BLaER1 (cell line): Measurements from ENCODE around the gene POMGNT2.

Experiments
- H3K27ac ChIP-seq: shearing (Covaris generic); formaldehyde crosslinking; 2 replicates; pipeline ENCODE4 v1.8.1; 2022
- H3K27me3 ChIP-seq: shearing (Covaris generic); formaldehyde crosslinking; 2 replicates; pipeline ENCODE4 v1.8.1; 2022
- H3K36me3 ChIP-seq: shearing (Covaris generic); formaldehyde crosslinking; 2 replicates; pipeline ENCODE4 v1.8.1; 2022
- H3K4me1 ChIP-seq: shearing (Covaris generic); formaldehyde crosslinking; 2 replicates; pipeline ENCODE4 v1.8.1; 2022
- H3K4me2 ChIP-seq: shearing (Covaris generic); formaldehyde crosslinking; 2 replicates; pipeline ENCODE4 v1.8.1; 2022
- H3K4me3 ChIP-seq: shearing (Covaris generic); formaldehyde crosslinking; 2 replicates; pipeline ENCODE4 v1.8.1; 2022
- H3K9ac ChIP-seq: shearing (Covaris generic); formaldehyde crosslinking; 2 replicates; pipeline ENCODE4 v1.8.1; 2022
- H3K9me3 ChIP-seq: shearing (Covaris generic); formaldehyde crosslinking; 2 replicates; pipeline ENCODE4 v1.8.1; 2022
- H4K20me1 ChIP-seq: shearing (Covaris generic); formaldehyde crosslinking; 2 replicates; pipeline ENCODE4 v1.8.1; 2022
- Cebpa-rat ChIP-seq: shearing (Covaris generic); IDR thresholded peaks from 2 replicates; pipeline ENCODE4 v1.8.1; 2022

The POMGNT2 gene

DNA sequence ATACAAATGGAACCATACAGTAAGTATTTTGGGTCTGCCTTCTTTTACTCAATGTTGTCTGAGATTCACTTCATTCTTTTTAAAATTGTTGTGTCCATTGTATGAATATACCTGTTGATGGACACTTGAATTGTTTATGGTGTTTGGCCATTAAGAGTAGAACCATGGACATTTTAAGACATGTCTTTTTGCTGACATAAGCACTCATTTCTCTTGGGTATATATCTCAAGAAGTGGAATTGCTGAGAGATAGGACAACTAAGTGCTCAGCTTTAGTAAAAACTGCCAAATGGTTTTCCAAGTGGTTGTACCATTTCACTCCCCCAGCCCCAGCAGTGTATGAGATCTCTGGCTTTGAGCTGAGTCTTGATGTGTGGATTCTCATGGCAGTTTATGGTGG is 28.2 kb downstream of the POMGNT2 start:
- Histone ChIP-seq H3K27ac (no peak overlapping the region), H4K20me1 (no peaks in the 10 kb centered on the region), H3K36me3 (peaks cover 56% of the 10 kb centered on the region), H3K27me3 (no peaks in the 10 kb centered on the region), H3K4me3 (no peak overlapping the region), H3K4me1 (no peaks in the 10 kb centered on the region), H3K4me2 (no peak overlapping the region), H3K9ac (no peak overlapping the region), H3K9me3 (no peaks in the 10 kb centered on the region; the same call in 1 of the 2 replicates)
- TF ChIP-seq Cebpa-rat, result no peak

DNA sequence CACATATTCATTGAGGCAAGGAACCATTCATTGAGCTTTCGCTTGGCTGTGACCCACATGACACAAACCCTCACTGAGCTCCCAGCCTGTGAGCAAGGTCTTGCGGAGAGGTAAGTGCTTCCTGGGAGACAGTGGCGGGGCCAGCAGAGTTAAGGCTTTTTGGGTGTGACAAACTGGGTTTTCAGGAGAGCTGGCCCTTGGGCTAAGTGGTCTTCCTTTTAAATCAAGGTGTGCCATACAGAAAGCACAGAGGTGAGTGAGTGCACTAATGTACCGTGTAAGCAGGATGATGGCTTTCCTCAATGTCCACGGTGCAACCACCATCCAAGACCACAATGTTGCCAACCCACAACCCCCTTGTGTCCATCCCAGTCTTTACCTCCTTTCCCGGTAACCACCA is 28.6 kb downstream of the POMGNT2 start:
- Histone ChIP-seq H3K9ac (no peak overlapping the region), H3K4me1 (no peaks in the 10 kb centered on the region), H3K36me3 (peaks cover 53% of the 10 kb centered on the region), H3K27me3 (no peaks in the 10 kb centered on the region), H3K27ac (no peak overlapping the region), H3K4me2 (no peak overlapping the region), H3K9me3 (no peaks in the 10 kb centered on the region; the same call in 1 of the 2 replicates), H4K20me1 (no peaks in the 10 kb centered on the region), H3K4me3 (no peak overlapping the region)
- no peak for TF ChIP-seq Cebpa-rat

DNA sequence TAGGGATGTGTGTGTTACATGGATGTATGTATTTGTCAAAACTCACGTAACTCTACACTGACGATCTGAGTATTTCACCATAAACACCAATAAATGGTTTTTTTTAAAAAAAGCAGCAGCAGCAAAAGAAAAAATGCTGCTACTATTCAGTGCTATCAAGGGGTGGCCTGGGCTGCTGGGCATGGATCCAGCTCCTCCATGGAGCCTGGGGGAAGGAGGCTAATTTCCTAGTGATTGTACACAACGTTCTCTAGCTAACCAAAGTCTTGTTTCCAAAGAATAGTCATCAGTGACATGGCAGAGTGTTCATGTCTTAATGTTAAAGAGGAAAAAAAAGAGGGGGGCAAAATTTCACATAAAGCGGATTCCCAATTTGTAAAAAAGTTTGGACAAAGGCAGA is 29.0 kb downstream of the POMGNT2 start:
- H3K36me3 ChIP-seq, result peaks cover 49% of the 10 kb centered on the region
- no peak overlapping the region for H3K4me2 ChIP-seq
- no peak for TF ChIP-seq Cebpa-rat
- no peaks in the 10 kb centered on the region for H4K20me1 ChIP-seq
- no peak overlapping the region for H3K4me3 ChIP-seq
- H3K4me1 ChIP-seq, result no peaks in the 10 kb centered on the region
- no peaks in the 10 kb centered on the region; the same call in 1 of the 2 replicates for H3K9me3 ChIP-seq
- H3K27me3 ChIP-seq, result no peaks in the 10 kb centered on the region
- no peak overlapping the region for H3K27ac ChIP-seq
- no peak overlapping the region for H3K9ac ChIP-seq

DNA sequence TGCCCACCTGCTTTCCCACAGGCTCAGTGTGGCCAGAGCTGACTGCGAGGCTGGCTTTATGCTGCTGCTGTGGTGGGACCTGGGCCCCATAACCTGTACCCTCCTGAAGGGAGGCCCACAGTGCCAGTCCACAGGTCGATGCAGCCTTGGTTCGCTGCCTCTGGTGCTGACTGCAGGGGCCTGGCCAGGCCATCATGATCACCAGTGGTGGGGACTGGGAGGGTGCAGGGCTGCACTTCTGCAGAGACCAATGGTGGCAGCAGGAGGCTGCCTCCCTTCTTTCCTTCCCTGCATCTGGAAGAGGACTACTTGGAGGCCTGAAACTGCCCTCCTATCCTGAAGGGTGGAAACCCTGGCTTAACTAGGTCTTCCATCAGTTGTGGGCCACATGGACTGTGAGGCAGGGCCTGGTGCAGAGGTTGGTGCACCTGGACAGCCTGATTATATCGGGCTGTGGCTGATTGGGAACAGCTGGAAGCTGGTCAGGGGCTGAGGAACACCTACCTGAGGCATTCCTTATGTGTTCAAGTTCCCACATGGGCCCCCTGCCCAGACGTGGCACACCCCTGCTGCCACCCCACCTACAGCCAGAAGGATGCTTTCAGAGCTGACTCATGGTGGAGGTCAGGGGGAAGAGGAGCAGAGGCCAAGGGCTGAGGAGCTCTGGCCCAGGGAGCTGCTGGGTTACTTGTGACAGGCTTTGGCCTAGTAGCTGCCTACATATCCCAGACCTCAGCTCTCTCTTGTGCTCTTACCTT is 29.8 kb downstream of the POMGNT2 start:
- Histone ChIP-seq H3K27me3 (no peaks in the 10 kb centered on the region), H3K27ac (no peak overlapping the region), H3K4me3 (no peak overlapping the region), H3K4me2 (no peak overlapping the region), H3K9me3 (peaks cover 3% of the 10 kb centered on the region; the same call in 1 of the 2 replicates), H3K4me1 (no peaks in the 10 kb centered on the region), H3K36me3 (peaks cover 41% of the 10 kb centered on the region), H4K20me1 (no peaks in the 10 kb centered on the region), H3K9ac (no peak overlapping the region)
- TF ChIP-seq Cebpa-rat, result no peak

DNA sequence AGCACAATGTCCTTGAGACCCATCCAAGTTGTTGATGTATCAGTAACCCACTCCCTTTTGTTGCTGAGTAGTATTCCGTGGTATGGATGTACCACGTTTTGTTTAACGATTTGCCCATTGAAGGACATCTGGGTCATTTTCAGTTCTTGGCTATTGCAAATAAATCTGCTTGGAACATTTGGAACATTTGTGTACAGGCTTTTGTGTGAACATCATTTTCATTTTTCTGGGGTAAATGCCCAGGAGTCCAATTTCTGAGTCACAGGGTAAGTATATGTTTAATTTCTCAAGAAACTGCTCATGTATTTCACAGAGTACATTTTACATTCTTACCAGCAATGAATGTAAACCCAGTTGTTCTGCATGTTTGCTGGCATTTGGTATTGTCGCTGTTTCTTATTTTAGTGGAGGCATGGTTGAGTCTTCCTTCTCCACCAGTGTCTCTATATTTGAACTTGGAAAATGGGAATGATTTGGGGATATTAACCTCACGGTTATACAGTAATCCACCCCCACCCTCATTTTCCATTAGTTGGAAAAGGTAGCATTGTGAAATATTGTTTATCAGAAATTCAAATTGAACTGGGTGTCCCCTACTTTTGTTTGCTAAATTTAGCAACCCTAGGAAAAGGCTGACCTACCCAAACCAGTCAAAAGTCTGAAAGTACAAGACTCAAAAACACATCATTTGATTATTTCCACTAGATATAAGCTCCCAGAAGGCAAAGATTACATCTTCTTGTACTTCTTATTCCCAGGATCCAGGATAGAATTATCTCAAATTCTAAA is 30.8 kb downstream of the POMGNT2 start:
- Histone ChIP-seq H4K20me1 (no peaks in the 10 kb centered on the region), H3K27me3 (no peaks in the 10 kb centered on the region), H3K4me2 (no peak overlapping the region), H3K9me3 (0 out of 2 replicates have a peak, but pooled peaks cover 4% of the 10 kb centered on the region), H3K27ac (no peak overlapping the region), H3K4me1 (no peaks in the 10 kb centered on the region), H3K36me3 (peaks cover 32% of the 10 kb centered on the region), H3K9ac (no peak overlapping the region), H3K4me3 (no peak overlapping the region)
- TF ChIP-seq Cebpa-rat, result no peak

DNA sequence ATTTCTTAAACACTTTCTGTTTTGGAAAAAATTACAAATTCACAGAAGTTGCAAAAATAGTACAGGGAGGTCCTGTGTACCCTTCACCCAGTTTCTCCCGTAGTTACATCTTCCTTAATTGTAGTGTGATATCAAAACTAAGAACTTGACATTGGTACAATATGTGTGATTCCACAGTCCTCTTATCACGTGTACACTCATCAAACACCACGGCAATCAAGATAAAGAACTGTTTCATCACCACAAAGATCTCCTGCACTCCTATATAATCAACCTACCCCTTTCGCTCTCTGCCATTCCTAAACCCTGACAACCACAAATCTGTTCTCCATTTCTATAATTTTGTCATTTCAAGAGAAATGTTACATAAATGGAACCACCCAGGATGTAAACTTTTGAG is 31.4 kb downstream of the POMGNT2 start:
- Histone ChIP-seq H3K36me3 (peaks cover 25% of the 10 kb centered on the region), H4K20me1 (no peaks in the 10 kb centered on the region), H3K9me3 (0 out of 2 replicates have a peak, but pooled peaks cover 4% of the 10 kb centered on the region), H3K9ac (no peak overlapping the region), H3K4me1 (no peaks in the 10 kb centered on the region), H3K27me3 (no peaks in the 10 kb centered on the region), H3K27ac (no peak overlapping the region), H3K4me2 (no peak overlapping the region), H3K4me3 (no peak overlapping the region)
- TF ChIP-seq Cebpa-rat, result no peak

DNA sequence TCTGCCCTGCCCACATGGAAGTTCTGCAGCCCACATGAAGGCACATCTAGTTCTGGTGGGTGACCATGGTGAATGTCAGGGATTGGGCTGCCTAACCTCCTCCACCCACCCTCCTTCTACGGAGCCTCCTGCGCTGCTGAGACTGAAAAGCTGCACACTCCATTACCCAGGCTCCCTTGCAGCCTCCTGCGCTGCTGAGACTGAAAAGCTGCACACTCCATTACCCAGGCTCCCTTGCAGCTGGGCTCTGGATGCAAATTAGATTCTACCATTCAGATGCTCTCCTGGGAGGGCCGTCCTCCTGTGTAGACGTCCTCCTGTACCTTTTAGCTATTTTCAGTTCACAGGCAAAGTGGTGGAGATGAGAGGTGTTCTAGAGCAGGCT is 32.1 kb downstream of the POMGNT2 start:
- TF ChIP-seq Cebpa-rat, result no peak
- 0 out of 2 replicates have a peak, but pooled peaks cover 4% of the 10 kb centered on the region for H3K9me3 ChIP-seq
- peaks cover 19% of the 10 kb centered on the region for H3K36me3 ChIP-seq
- H3K4me2 ChIP-seq, result no peak overlapping the region
- no peak overlapping the region for H3K27ac ChIP-seq
- no peak overlapping the region for H3K9ac ChIP-seq
- H4K20me1 ChIP-seq, result no peaks in the 10 kb centered on the region
- no peak overlapping the region for H3K4me3 ChIP-seq
- no peaks in the 10 kb centered on the region for H3K27me3 ChIP-seq
- H3K4me1 ChIP-seq, result no peaks in the 10 kb centered on the region

DNA sequence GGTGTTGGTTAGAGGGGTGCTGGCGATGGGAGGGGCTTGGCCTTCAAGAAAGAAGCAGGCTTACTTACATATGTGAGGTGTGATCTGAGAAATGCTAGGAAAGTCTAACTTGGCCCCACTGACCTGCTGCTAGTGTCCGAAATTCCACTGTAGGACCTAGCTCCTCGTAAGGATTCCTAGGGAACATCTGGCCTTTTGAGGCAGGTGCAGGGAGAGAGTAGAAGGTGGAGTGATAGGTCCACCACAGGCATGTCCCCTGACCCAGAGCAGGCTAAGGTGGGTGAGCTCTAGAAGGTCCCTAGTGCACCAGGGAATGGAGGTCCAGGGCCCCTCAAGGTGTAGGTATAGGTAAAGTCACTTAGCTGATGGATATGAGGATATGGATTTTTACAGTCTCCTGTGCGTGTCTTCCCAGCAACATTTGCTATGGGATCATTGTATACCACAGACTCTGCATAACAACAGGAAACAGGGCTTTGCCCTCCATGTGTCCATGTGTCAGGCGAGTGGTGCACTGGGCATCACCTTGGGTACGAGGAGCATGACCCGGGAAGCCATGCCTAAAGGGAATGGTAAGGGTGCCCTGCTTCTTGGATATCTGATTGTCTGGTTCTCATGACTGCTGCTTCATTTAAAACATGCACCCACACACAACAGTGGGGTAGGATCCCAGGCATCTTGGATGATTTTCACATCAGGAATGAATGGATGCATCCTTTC is 32.6 kb downstream of the POMGNT2 start:
- Histone ChIP-seq H3K9ac (no peak overlapping the region), H4K20me1 (no peaks in the 10 kb centered on the region), H3K27me3 (no peaks in the 10 kb centered on the region)

DNA sequence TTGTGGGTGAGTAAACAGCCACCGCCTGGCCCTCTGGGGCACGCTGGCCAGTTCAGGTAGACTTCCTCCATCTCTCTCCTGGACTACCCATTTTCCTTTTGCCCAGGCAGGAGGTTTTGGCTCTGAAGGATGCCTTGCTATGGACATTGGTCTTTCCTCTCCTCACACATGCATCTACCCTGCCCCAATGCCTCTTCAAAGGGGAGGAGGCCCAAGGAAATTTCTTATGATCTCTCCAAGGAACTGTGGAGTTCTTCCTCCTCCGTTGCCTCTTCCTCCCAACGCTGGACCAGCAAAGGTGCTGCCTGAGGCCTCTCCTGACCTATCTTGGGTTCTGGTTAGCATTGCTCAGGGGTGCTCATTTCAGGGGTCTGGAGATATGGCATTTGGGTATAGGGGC is 33.5 kb downstream of the POMGNT2 start:
- no peak for TF ChIP-seq Cebpa-rat
- Histone ChIP-seq H3K27ac (no peak overlapping the region), H4K20me1 (no peaks in the 10 kb centered on the region), H3K27me3 (no peaks in the 10 kb centered on the region), H3K4me2 (no peak overlapping the region), H3K9ac (no peak overlapping the region), H3K4me1 (no peaks in the 10 kb centered on the region), H3K4me3 (no peak overlapping the region), H3K36me3 (peaks cover 4% of the 10 kb centered on the region; the same call in 1 of the 2 replicates), H3K9me3 (0 out of 2 replicates have a peak, but pooled peaks cover 4% of the 10 kb centered on the region)

More for the DNA sequence above, 32.6 kb downstream of the POMGNT2 start:
- Histone ChIP-seq H3K4me2 (no peak overlapping the region), H3K27ac (no peak overlapping the region), H3K36me3 (peaks cover 13% of the 10 kb centered on the region), H3K9me3 (0 out of 2 replicates have a peak, but pooled peaks cover 4% of the 10 kb centered on the region), H3K4me1 (no peaks in the 10 kb centered on the region), H3K4me3 (no peak overlapping the region)
- TF ChIP-seq Cebpa-rat, result no peak
